Tongue (tissue), 2 donors: ENCODE measurements around the gene MALRD1. TPM values are rescaled to one million over a fixed set of nuclear protein-coding genes. Genes with fewer than 3 reads are reported as not detected.
A peak's percentile ranks its signal among the peaks of the same experiment; 100 is the strongest.

ENCODE experiments used
- DNase-seq: peaks from one replicate; pipeline ENCODE4 v3.0.0-alpha.2; 2015
- total RNA-seq: library from RNA; depleted of rRNA; stranded (reverse); fragments of >200 nt; gene quantifications from one replicate; pipeline ENCODE4 v1.2.3, GENCODE V29; 2014

Gene MALRD1
- total RNA-seq, 1 donor from 2014 or later, result 6.4 TPM

DNA sequence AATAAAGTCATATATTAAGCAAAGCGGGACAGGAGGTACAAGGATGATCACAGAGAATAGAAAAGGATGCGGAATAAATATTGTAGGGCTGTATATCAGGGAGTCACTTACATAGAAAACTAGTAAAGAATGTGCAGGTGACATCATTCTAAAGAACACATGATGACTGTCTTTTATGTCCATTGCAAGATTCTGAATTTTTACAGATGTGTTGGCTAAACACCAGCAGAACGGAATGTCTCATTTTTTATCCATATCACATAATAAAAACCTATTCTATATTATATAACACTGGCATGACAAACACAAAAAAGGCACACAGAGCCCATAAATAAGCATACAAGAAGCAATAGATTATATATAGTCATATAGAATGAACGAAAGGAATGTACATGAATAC is 448.4 kb downstream of the MALRD1 start:
- DNase-seq, result no peak

DNA sequence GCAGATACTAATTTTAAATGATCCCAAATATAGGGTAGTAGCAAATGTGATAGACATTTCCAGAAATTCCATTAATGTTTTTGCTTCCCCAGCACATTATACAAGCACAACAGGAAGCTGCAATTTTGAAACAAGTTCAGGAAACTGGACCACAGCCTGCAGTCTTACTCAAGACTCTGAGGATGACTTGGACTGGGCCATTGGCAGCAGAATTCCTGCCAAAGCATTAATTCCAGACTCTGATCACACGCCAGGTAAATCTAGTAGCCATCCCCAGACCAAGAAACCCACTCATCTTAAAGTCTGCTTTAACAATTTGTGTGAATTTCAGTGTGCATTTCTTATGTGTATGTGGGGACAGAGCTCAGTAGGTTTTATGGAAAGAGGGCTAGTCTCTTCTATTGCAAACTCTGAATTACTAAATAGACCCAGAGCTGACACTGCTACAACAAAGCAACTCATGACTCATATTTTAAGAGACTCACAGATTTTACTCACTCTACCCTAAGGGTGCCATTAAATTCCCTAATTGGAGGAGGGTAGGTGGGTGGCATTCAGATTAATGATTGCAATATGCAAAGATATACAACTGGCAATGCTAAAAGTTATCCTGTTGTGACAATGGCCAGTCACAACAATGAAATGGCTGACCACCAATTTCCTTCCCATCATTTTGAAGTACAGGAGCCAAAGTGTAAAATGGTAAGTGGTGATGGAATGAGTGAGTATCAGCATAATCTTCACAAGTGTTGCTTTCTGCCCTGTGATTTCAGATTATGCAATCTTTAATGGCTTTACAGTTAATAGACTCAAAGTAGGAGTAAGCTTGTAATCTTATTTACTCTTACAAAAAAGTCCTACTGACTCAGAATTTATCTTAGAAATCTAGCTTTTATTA is 450.0 kb downstream of the MALRD1 start:
- no peak for DNase-seq

DNA sequence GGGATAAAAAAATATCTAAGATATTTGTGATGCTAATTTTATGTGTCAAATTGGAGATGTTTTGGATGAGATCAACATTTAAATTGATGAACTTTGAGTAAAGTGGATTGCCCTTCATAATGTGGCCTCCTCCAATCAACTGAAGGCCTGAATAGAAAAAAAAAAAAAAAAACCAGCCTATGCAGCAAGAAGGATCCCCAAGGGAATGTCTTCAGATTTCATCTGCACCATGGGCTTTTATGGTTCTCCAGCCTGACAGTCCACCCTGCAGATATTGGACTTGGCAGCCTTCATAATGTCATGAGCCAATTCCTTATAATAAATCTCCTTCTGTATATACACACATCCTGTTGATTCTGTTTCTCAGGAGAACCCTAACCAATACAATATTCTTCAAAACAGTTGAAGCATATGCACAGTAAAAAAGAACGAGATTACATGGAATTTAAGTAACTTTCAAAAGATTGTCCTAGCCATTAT is 450.7 kb downstream of the MALRD1 start:
- no peak for DNase-seq

DNA sequence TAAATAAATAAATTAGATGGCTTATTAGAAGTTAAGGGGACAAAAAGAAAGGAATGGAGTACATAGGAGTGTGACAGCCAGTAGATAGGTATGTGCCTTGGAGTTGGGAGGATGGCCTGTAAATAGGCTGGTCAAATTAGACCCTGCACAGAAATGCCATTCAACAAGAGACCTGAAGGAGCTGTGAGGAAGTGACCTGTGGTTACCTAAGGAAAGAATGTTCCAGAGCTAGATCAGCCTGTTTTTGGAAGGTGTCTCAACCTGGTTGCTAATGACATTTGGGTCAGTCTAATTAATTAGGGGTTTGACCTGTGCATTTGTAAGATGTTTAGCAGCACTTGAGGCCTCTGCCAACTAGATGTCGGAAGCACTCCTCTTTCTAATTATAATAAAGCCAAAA is 452.4 kb downstream of the MALRD1 start:
- DNase-seq, result no peak

DNA sequence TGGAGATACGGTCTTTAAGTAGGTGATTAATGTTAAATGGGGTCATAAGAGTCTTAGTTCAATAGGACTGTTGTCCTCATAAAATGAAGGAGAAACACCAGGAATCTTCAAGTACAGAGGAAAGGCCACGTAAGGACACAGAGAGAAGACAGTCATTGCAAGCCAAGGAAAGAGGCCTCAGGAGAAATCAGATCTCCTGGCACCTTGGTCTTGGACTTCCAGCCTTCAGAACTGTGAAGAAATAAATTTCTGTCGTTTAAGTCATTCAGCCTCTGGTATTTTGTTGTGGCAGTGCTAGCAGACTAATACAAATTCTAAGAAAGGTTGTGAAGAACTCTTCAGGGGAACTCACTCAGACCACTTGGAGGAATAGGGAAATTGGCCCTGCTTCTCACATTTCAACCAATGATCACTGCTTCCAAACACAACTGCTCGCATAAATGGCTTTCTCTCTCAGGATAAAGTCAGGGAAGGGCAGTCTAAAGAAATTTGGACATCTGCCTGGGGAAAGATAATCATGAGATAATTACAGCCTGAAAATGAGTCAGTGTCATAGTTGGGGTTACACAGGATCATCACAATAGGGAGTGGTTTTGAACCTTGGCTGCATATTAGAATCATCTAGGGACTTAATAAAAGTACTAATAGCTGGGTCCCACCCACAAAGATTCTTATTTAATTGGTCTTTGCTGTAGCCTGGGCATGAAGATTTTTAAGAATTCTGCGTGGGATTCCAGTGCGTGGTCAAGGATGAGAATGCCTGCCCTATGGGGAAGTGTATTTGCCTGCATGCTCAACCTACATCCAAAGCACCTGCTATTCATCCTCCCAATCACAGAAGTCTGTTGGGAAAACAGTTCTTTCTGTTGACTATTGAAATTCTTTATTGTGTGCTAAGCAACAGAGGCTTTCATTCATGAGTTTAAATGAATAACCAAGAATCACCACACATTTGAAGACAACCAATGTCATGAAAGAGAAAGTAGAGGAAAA is 457.0 kb downstream of the MALRD1 start:
- DNase-seq, result no peak

DNA sequence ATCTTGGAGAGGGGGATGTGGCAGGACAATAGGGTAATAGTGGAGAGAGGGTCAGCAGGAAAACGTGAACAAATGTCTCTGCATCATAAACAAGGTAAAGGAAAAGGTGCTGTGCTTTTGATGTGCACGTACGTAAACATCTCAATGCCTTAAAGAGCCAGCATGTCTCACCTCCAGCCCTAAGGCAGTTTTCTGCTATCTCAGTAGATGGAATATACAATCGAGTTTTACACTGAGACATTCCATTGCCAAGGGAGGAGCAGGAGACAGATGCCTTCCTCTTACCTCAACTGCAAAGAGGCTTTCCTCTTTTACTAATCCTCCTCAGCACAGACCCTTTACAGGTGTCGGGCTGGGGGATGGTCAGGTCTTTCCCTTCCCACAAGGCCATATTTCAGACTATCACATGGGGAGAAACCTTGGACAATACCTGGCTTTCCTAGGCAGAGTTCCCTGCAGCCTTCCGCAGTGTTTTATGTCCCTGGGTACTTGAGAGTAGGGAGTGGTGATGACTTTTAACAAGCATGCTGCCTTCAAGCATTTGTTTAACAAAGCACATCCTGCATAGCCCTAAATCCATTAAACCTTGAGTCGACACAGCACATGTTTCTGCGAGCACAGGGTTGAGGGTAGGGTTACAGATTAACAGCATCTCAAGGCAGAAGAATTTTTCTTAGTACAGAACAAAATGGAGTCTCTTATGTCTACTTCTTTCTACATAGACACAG is 461.6 kb downstream of the MALRD1 start:
- DNase-seq, result peak; percentile 8

DNA sequence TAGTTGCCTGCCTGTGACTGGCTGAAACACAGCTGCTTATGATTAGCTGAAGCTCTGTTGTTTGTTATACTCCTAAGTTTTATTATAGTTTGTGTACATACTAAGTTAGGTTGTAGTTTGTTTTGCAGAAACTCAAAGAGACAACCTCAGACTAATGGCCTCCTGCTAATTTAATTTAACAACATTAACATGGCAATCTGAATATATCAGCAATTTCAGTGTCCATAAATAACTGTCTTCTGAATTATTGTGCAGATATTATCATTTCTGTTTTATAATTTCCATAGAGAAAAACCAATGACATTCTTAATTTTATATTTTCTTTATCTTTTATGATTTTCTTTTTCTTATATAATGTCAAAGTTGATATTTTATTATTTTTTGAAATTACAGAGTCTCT is 469.5 kb downstream of the MALRD1 start:
- DNase-seq, result no peak

DNA sequence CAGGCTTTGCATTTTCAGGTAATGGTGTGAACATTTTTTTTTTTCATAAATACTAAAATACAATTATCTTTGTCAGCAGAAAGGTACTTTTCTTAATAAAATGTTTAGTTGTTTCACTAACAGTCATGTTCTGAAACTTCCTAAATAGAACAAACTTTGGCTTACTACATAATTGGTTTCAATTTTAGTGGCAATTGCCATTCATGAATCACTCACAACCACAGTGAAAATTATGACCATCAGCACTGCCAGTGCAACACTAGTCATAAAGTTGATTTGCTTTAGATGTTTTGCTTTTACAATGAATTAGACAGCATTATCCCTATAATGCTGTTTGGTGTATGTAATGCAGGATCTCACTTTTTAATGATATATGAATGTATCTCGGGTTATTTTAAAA is 470.0 kb downstream of the MALRD1 start:
- no peak for DNase-seq

DNA sequence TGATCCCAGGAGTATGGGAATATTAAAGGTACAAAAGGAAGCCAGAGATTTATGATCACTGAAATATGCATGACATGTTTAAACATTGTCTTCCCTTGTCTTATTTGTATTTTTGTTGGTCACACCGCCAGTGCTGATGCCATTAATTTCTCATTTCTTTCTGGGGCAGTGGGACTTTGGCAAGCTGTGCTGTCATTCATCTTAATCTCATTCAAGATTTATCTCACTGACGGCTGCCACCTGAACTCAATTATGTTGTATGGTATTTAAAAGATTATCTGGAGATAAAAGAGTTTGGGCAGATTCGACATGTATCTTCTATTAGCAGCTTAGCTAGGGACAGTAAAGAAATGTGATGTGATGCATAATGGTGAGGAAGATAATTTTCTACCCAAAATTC is 482.7 kb downstream of the MALRD1 start:
- no peak for DNase-seq

DNA sequence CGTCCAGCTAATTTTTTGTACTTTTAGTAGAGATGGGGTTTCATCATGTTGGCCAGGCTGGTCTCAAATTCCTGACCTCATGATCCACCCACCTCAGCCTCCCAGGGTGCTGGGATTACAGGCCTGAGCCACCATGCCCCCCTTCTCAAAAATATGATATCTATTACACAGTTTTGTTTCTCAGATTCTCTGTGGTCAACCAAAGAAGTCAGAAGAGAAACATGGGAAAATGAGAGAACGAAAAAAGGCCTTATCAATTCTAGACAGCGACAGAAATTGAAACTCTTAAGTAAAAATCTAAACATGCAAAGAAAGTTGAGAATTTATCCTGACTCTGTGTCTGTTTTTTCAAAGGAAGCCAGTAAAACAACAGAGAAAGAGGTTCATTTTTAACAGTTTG is 483.8 kb downstream of the MALRD1 start:
- no peak for DNase-seq

DNA sequence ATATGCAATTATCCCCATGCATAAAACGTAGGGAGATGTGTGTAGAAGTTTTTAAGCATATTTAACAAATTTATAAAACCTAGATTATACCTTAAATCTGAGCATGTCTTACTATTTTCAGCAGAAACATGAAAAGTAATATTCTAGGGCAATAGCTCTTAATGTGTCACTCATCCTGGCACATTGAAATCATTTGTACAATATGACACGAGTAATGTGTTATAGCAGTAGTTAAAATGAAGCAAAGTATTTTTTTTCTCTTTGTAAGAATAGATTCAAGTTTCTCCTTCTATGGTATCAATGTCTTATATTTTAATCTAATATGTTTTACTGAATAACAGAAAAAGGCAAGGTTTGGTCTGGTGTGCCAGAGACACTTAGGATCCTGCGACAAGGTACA is 492.7 kb downstream of the MALRD1 start:
- no peak for DNase-seq

DNA sequence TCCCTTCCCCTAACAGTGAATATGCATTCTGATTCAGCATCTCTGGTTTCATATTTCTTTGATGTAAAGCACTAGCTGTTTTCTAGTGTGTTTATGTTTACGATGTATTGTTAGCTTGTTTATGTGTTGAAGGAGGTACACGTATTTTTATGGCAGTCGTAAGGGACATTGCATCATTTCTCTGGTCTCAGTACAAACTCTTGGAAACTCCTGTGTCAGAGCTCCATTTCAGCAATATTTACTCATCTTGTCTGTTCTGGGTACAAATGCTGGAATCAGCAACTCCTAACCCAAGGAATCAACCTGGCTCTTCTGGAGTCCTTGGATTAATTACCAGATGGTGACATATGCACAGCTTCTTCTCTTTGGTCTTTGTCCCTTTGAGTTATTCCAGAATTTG is 497.6 kb downstream of the MALRD1 start:
- DNase-seq, result peak; percentile 26

DNA sequence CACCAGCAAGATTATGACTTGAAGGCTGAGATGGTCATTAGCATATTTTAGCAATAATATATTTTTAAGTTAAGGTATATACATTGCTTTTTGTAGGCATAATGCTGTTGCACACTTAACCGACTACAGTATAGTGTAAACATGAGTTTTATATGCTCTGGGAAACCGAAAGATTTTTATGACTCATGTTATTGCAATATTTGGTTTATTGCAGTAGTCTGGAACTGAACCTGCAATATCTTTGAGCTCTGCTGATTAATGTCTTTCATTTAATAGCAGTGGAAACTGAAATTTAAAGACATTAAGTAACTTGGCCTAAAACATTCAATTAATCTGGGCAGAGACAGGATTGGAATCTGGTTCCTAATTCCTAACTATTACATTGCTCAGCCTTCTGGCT is 500.9 kb downstream of the MALRD1 start:
- no peak for DNase-seq

DNA sequence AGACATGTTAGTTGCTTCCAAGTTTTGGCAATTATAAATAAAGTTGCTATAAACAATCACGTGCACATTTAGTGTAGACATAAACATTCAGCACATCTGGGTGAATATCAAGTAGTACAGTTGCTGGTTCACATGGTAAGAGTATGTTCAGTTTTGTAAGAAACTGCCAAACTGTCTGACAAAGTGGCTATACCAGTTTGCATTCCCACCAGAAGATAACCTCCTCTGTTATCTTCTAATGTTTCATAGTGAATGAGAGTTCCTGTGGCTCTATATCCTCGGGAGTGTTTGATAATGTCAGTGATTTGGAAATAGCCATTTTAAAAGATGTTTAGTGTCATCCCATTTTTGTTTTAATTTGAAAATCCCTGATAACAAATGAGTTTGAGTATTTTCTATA is 508.1 kb downstream of the MALRD1 start:
- DNase-seq, result no peak

DNA sequence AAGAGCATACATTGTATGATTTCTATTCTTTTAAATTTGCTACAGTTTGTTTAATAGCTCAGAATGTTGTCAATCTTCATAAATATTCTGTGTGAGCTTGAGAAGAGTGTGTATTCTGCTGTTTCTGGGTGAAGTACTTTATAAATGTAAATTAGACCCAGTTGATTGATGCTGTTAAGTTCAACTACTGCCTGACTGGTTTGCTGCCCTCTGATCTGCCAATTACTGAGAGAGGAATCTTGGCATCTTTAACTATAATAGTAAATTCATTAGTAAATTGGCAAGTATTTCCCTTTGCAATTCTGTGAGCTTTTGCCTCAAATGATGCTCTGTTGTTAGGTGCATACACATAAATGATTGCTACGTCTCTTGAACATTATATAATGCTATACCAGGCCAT is 512.6 kb downstream of the MALRD1 start:
- DNase-seq, result no peak

DNA sequence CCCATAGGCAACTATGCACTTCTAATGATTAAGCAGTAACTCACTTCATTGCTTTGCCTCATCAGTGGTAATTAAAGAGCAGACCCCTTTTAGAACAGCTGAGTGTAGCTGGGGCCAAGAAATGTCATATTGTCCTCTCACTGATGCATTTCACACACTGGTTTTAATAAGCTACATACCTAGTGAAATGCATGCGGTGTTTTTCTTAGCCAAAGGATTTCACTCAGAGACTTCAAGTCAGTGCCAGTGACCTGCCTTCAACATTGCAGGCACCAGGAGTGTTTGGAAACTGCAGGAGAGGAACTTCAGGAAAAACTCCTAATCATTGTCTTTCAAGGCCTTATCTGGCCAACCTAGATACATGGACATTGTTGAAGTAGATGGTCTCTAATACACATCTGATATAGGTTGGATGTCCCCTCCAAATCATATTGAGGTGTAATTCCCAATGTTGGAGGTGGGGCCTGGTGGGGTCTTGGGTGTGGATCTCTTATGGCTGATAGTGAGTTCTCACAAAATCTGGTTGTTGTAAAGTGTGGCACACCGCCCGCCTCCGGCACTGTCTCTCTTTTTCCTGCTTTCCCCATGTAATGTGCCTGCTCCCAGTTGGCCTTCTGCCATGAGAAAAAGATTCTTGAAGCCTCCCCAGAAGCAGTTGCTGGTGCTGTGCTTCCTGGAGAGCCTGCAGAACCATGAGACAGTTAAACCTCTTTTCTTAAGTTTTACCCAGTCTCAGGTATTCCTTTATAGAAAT is 515.0 kb downstream of the MALRD1 start:
- DNase-seq, result no peak

DNA sequence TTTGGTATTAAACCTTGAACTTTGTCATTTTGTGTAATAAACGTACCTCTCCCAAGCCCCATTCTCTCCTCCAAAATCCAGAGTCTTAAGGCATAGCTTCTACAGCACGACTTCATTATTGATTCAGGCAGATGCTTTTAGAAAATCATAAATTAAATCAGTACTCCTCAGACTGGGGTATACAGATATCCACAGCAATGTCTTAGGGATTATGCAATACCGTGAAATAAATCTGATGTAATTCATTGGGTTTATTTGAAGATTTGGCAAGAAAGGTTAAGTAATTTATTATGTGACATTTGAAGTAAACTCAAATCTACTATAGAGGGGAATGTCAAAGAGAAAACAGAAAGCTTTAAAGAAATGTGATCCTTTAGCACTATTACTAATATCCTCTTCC is 521.5 kb downstream of the MALRD1 start:
- no peak for DNase-seq

DNA sequence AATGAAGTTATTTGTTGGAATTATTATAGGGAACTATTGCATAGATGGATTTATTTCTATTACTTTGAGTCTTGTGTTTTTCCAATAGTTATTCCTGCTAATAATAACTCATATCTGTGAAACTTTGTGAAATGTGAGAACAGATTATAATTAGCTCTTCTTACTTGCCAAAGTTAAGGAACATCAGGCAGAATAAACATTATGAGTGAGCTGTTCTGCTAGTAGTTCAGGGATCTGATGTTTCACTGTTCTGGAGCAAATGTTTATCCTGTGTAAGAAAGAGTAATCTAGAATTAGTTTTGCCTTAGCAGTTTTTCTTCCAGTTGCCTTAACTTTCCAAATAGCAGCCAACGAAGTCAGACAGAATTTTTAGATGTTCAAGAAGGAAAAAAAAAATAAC is 522.4 kb downstream of the MALRD1 start:
- no peak for DNase-seq

DNA sequence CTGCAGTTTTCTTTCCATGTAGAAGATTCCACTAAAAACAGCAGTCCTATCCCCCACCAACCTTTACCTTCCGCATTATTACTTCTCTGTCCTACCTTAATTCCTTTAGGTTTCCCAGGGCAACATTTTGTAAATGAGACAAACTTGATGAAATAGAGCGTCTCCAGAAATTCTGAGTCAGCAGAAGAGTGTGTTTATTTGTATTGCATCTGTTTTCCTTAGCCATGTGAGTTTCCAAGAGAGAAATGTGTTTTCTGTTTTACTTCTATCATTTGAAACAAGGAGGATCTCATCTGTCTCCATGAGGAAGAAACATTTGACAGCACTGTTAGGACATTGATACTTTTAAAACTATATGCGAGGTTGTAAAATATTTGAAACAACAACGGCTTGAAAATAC is 523.5 kb downstream of the MALRD1 start:
- DNase-seq, result peak; percentile 54

DNA sequence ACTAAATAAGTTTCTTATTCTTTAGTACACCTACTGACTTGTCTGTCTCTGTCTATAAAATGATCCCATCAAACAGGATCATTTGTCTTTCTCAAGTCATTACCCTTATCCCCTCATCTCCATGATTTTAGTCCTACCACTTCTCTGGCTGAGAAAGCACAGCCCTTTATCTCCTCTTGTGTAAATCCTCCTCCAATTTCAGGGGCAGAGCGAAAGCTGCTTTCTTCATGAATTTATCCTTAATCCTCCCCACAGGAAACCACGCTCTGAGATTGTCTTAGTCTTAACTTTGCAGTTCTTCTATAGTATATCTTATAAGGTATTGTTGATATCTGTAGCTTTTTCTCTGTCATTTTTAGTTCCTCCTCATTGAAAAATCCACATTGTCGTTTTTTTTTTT is 528.0 kb downstream of the MALRD1 start:
- DNase-seq, result no peak

DNA sequence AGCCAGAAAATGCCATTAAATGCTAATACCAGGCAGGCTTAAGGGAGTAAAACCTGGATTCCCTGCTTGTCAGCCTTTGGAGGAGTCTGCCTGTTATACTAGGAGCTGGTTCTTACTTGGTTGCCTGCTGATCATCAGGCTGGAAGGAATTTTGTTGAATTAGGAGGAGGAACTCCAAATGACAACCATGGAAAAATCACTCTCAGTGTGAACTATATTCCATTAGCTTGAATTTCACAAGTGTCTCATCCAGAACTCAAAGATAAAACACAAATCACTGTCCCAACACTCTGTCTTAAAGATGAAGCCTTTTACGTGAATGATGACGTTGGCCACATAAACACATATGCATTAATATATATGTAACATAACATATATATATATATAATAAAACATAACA is 528.8 kb downstream of the MALRD1 start:
- no peak for DNase-seq

DNA sequence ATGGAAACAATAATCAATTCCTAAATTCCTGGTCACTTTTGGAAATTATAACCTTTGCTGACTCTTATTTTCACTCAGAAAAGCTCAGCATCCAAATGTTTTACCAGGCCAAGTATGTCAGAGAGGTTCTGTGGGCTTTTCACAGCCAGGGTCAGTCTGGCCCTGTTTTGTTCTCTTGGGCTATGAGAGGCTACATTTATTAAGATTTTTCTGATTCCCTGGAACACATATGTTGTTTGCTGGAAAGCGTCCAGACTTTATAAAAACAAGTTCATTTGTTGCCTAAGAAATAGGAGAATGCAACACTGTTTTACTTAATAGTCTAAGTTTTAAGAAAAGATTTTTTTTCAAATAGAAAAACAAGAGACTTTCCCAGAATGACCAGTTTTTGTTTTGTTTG is 529.2 kb downstream of the MALRD1 start:
- peak; percentile 49 for DNase-seq
